Neural progenitor cell (in vitro differentiated cells): ENCODE results near the gene UBE2U. TPM values are rescaled to one million over a fixed set of nuclear protein-coding genes. Genes with fewer than 3 reads are reported as not detected.

Source experiments
- DNase-seq: peaks from one replicate; pipeline ENCODE4 v3.0.0-alpha.2; 2016; ENCODE audit warnings: low spot score
- H2AFZ ChIP-seq: fragments of 200-600 bp; sonication (generic); replicated peaks from 2 replicates; pipeline ENCODE4 v1.6.1; 2016; ENCODE audit warnings: antibody characterized with exemption
- H3F3A ChIP-seq: fragments of 200-600 bp; sonication (generic); 2 replicates; pipeline ENCODE4 v1.6.1; 2016; ENCODE audit warnings: antibody characterized with exemption, low read depth
- H3K27ac ChIP-seq: fragments of 200-600 bp; sonication (generic); 2 replicates; pipeline ENCODE4 v1.5.1; 2016; ENCODE audit warnings: mild to moderate bottlenecking
- H3K27me3 ChIP-seq: fragments of 200-600 bp; sonication (generic); 2 replicates; pipeline ENCODE4 v1.6.1; 2016; ENCODE audit warnings: mild to moderate bottlenecking, moderate library complexity
- H3K36me3 ChIP-seq: fragments of 200-600 bp; sonication (generic); 2 replicates; pipeline ENCODE4 v1.5.1; 2016
- H3K4me1 ChIP-seq: fragments of 200-600 bp; sonication (generic); 2 replicates; pipeline ENCODE4 v1.6.1; 2016; ENCODE audit warnings: mixed run types
- H3K4me2 ChIP-seq: fragments of 200-600 bp; sonication (generic); 2 replicates; pipeline ENCODE4 v1.6.1; 2016
- H3K4me3 ChIP-seq: fragments of 200-600 bp; sonication (generic); 2 replicates; pipeline ENCODE4 v1.5.1; 2016
- H3K79me2 ChIP-seq: fragments of 200-600 bp; sonication (generic); 2 replicates; pipeline ENCODE4 v1.6.1; 2016; ENCODE audit warnings: low read depth
- H3K9ac ChIP-seq: fragments of 200-600 bp; sonication (generic); 2 replicates; pipeline ENCODE4 v1.6.1; 2016
- H3K9me3 ChIP-seq: fragments of 200-600 bp; sonication (generic); 2 replicates; pipeline ENCODE4 v1.5.1; 2016; ENCODE audit warnings: low read depth
- H4K20me1 ChIP-seq: fragments of 200-600 bp; sonication (generic); 2 replicates; pipeline ENCODE4 v1.6.1; 2016; ENCODE audit warnings: low read depth
- H3K27ac Mint-ChIP-seq: 3 replicates; pipeline ENCODE4 v1.8.0; 2021; ENCODE audit warnings: mixed read lengths
- H3K27me3 Mint-ChIP-seq: 2 replicates; pipeline ENCODE4 v1.8.0; 2022; ENCODE audit warnings: low read depth, mild to moderate bottlenecking, inconsistent platforms, moderate library complexity, mixed read lengths; ENCODE audit not compliant: insufficient read depth
- H3K36me3 Mint-ChIP-seq: 3 replicates; pipeline ENCODE4 v1.8.0; 2021; ENCODE audit warnings: mixed read lengths
- H3K4me1 Mint-ChIP-seq: 3 replicates; pipeline ENCODE4 v1.8.0; 2021; ENCODE audit warnings: mixed read lengths
- H3K4me3 Mint-ChIP-seq: 3 replicates; pipeline ENCODE4 v1.8.0; 2021; ENCODE audit warnings: mild to moderate bottlenecking, moderate library complexity, mixed read lengths
- H3K9me3 Mint-ChIP-seq: 3 replicates; pipeline ENCODE4 v1.8.0; 2020; ENCODE audit warnings: mixed read lengths
- CTCF ChIP-seq: fragments of 200-600 bp; sonication (generic); IDR thresholded peaks from 2 replicates; pipeline ENCODE4 v1.5.1; 2017; ENCODE audit warnings: antibody characterized with exemption, mild to moderate bottlenecking
- EZH2 ChIP-seq: fragments of 200-600 bp; sonication (generic); IDR thresholded peaks from 2 replicates; pipeline ENCODE4 v1.6.1; 2017; ENCODE audit warnings: antibody characterized with exemption, mild to moderate bottlenecking, moderate library complexity
- EZH2phosphoT487 ChIP-seq: fragments of 200-600 bp; sonication (generic); IDR thresholded peaks from 2 replicates; pipeline ENCODE4 v1.6.1; 2017; ENCODE audit warnings: antibody characterized with exemption
- total RNA-seq: library from RNA; depleted of rRNA; stranded (reverse); fragments of >200 nt; gene quantifications from 2 replicates; pipeline ENCODE4 v1.2.3, GENCODE V29; 2015; ENCODE audit warnings: low replicate concordance

UBE2U gene
- total RNA-seq, 1 donor from 2014 or later, result not detected

- Mint-ChIP-seq H3K4me1 (peaks cover 3% of the 10 kb centered on the region), H3K36me3 (no peaks in the 10 kb centered on the region), H3K9me3 (no peaks in the 10 kb centered on the region), H3K27me3 (peaks cover 3% of the 10 kb centered on the region), H3K4me3 (no peak overlapping the region), H3K27ac (no peak overlapping the region)
- no peaks in the 10 kb centered on the region for H3K4me1 ChIP-seq
- H4K20me1 ChIP-seq, result no peaks in the 10 kb centered on the region
- DNase-seq, result no peak
- no peaks in the 10 kb centered on the region for H3K27me3 ChIP-seq
- no peak overlapping the region for H3K9ac ChIP-seq
- H3K9me3 ChIP-seq, result no peaks in the 10 kb centered on the region
- TF ChIP-seq CTCF (no peak), EZH2 (no peak), EZH2phosphoT487 (no peak)
- no peak overlapping the region for H2AFZ ChIP-seq
- H3K27ac ChIP-seq, result no peak overlapping the region
- H3K36me3 ChIP-seq, result no peaks in the 10 kb centered on the region
- H3K4me3 ChIP-seq, result no peak overlapping the region
- H3K4me2 ChIP-seq, result no peak overlapping the region
- no peaks in the 10 kb centered on the region for H3F3A ChIP-seq
- no peaks in the 10 kb centered on the region for H3K79me2 ChIP-seq
Observed at GRCh38 chr1:64231153-64231552, 27.7 kb downstream of the UBE2U start.

- H3K4me2 ChIP-seq, result no peak overlapping the region
- TF ChIP-seq CTCF, result no peak
- TF ChIP-seq EZH2phosphoT487, result no peak
- TF ChIP-seq EZH2, result no peak
- no peak overlapping the region for H2AFZ ChIP-seq
- Mint-ChIP-seq H3K27me3 (peaks cover 3% of the 10 kb centered on the region), H3K36me3 (no peaks in the 10 kb centered on the region), H3K4me1 (peaks cover 3% of the 10 kb centered on the region), H3K4me3 (no peak overlapping the region), H3K27ac (no peak overlapping the region), H3K9me3 (no peaks in the 10 kb centered on the region)
- H3F3A ChIP-seq, result no peaks in the 10 kb centered on the region
- H3K4me1 ChIP-seq, result no peaks in the 10 kb centered on the region
- no peaks in the 10 kb centered on the region for H3K9me3 ChIP-seq
- H3K27ac ChIP-seq, result no peak overlapping the region
- H3K27me3 ChIP-seq, result no peaks in the 10 kb centered on the region
- H3K9ac ChIP-seq, result no peak overlapping the region
- no peak for DNase-seq
- no peak overlapping the region for H3K4me3 ChIP-seq
- no peaks in the 10 kb centered on the region for H3K79me2 ChIP-seq
- H4K20me1 ChIP-seq, result no peaks in the 10 kb centered on the region
- no peaks in the 10 kb centered on the region for H3K36me3 ChIP-seq
Observed at GRCh38 chr1:64231654-64232053, 28.2 kb downstream of the UBE2U start.

- Mint-ChIP-seq H3K36me3 (no peaks in the 10 kb centered on the region), H3K9me3 (no peaks in the 10 kb centered on the region), H3K4me3 (no peak overlapping the region), H3K27me3 (no peaks in the 10 kb centered on the region), H3K27ac (no peak overlapping the region), H3K4me1 (peaks cover 3% of the 10 kb centered on the region)
- DNase-seq, result no peak
- Histone ChIP-seq H3K79me2 (no peaks in the 10 kb centered on the region), H3K9me3 (no peaks in the 10 kb centered on the region), H3K4me3 (no peak overlapping the region), H3K27me3 (no peaks in the 10 kb centered on the region), H3K9ac (no peak overlapping the region), H3K36me3 (no peaks in the 10 kb centered on the region), H3F3A (no peaks in the 10 kb centered on the region), H3K4me2 (no peak overlapping the region), H4K20me1 (no peaks in the 10 kb centered on the region), H2AFZ (no peak overlapping the region), H3K27ac (no peak overlapping the region), H3K4me1 (no peaks in the 10 kb centered on the region)
- no peak for TF ChIP-seq EZH2phosphoT487
- no peak for TF ChIP-seq EZH2
- TF ChIP-seq CTCF, result no peak
Observed at GRCh38 chr1:64234714-64235113, 31.3 kb downstream of the UBE2U start.
